Mucosa of rectum (tissue), 2 donors: Measurements from ENCODE around the gene SMIM1.

Experiments
- H3K27ac ChIP-seq, 2 donors: one replicate each; pipeline ENCODE4 v1.7.0; 2013; ENCODE audit warnings: inconsistent platforms in 2 of 2, low read depth in 2 of 2, low read length in 2 of 2
- H3K27me3 ChIP-seq, 2 donors: one replicate each; pipeline ENCODE4 v1.7.0; 2013; ENCODE audit warnings: low read length in 2 of 2; ENCODE audit not compliant: control insufficient read depth in 2 of 2, insufficient read depth in 2 of 2
- H3K36me3 ChIP-seq, 2 donors: one replicate each; pipeline ENCODE4 v1.7.0; 2013; ENCODE audit warnings: low read length in 2 of 2; ENCODE audit not compliant: control insufficient read depth in 2 of 2, insufficient read depth in 2 of 2
- H3K4me1 ChIP-seq, 2 donors: one replicate each; pipeline ENCODE4 v1.7.0; 2013; ENCODE audit warnings: low read length in 2 of 2, mild to moderate bottlenecking in 1 of 2; ENCODE audit not compliant: control insufficient read depth in 2 of 2, insufficient read depth in 2 of 2
- H3K4me3 ChIP-seq, 2 donors: one replicate each; pipeline ENCODE4 v1.7.0; 2013; ENCODE audit warnings: low read length in 2 of 2
- H3K9ac ChIP-seq, 2 donors: one replicate each; pipeline ENCODE4 v1.7.0; 2013; ENCODE audit warnings: low read length in 2 of 2, low read depth in 1 of 2, mild to moderate bottlenecking in 1 of 2
- H3K9me3 ChIP-seq, 2 donors: one replicate each; pipeline ENCODE4 v1.7.0; 2013; ENCODE audit warnings: low read length in 2 of 2; ENCODE audit not compliant: control insufficient read depth in 2 of 2
- donor health status: healthy.
- donor health status: Normal muscosa, but diverticular disease.

SMIM1 gene

GRCh38 chr1:3821004-3821403, 48.5 kb downstream of the SMIM1 start:
- Histone ChIP-seq H3K36me3 (peaks cover 44% of the 10 kb centered on the region in 2 donors), H3K9ac (no peak overlapping the region), H3K4me1 (no peaks in the 10 kb centered on the region), H3K9me3 (no peaks in the 10 kb centered on the region), H3K4me3 (no peak overlapping the region), H3K27ac (no peak overlapping the region), H3K27me3 (no peaks in the 10 kb centered on the region)

GRCh38 chr1:3821447-3821846, 48.9 kb downstream of the SMIM1 start:
- H3K27me3 ChIP-seq: no peaks in the 10 kb centered on the region
- no peaks in the 10 kb centered on the region for H3K4me1 ChIP-seq
- no peaks in the 10 kb centered on the region for H3K9me3 ChIP-seq
- H3K9ac ChIP-seq: no peak overlapping the region
- no peak overlapping the region for H3K27ac ChIP-seq
- no peak overlapping the region for H3K4me3 ChIP-seq
- peaks cover 43 to 47% of the 10 kb centered on the region in 2 donors for H3K36me3 ChIP-seq

GRCh38 chr1:3821908-3822307, 49.4 kb downstream of the SMIM1 start:
- peaks cover 42 to 47% of the 10 kb centered on the region in 2 donors for H3K36me3 ChIP-seq
- no peak overlapping the region for H3K27ac ChIP-seq
- H3K27me3 ChIP-seq: no peaks in the 10 kb centered on the region
- H3K4me1 ChIP-seq: no peaks in the 10 kb centered on the region
- no peak overlapping the region for H3K9ac ChIP-seq
- no peaks in the 10 kb centered on the region for H3K9me3 ChIP-seq
- no peak overlapping the region for H3K4me3 ChIP-seq

- H3K4me3 ChIP-seq: no peak overlapping the region
- peaks cover 42 to 47% of the 10 kb centered on the region in 2 donors for H3K36me3 ChIP-seq
- H3K4me1 ChIP-seq: no peaks in the 10 kb centered on the region
- H3K9me3 ChIP-seq: no peaks in the 10 kb centered on the region
- H3K27ac ChIP-seq: no peak overlapping the region
- H3K27me3 ChIP-seq: no peaks in the 10 kb centered on the region
- no peak overlapping the region for H3K9ac ChIP-seq
Observed at GRCh38 chr1:3822421-3822820, 49.9 kb downstream of the SMIM1 start.

- H3K4me3 ChIP-seq: no peak overlapping the region
- H3K9me3 ChIP-seq: no peaks in the 10 kb centered on the region
- no peaks in the 10 kb centered on the region for H3K27me3 ChIP-seq
- H3K9ac ChIP-seq: no peak overlapping the region
- H3K27ac ChIP-seq: no peak overlapping the region
- peaks cover 57 to 68% of the 10 kb centered on the region in 2 donors for H3K36me3 ChIP-seq
- H3K4me1 ChIP-seq: no peaks in the 10 kb centered on the region
Observed at GRCh38 chr1:3824650-3825049, 52.1 kb downstream of the SMIM1 start.

GRCh38 chr1:3825356-3825755, 52.8 kb downstream of the SMIM1 start:
- Histone ChIP-seq H3K36me3 (peaks cover 63 to 65% of the 10 kb centered on the region in 2 donors), H3K4me1 (no peaks in the 10 kb centered on the region), H3K9ac (no peak overlapping the region), H3K27me3 (no peaks in the 10 kb centered on the region), H3K27ac (no peak overlapping the region), H3K4me3 (no peak overlapping the region), H3K9me3 (no peaks in the 10 kb centered on the region)
